Hematopoietic multipotent progenitor cell treated with erythropoietin and hydrocortisone succinate and interleukin-3 and kit ligand, for 4 days (in vitro differentiated cells): ENCODE measurements around the gene RNU2-63P.
A peak's percentile ranks its signal among the peaks of the same experiment; 100 is the strongest.
"Not testable (repeated sequence)": the region's sequence is repeated elsewhere in the genome, so short reads cannot be mapped to it uniquely, and the experiment has no call there.

Experiments
- DNase-seq: peaks from one replicate; pipeline ENCODE4 v3.0.0-alpha.2; 2015

The RNU2-63P gene

DNA sequence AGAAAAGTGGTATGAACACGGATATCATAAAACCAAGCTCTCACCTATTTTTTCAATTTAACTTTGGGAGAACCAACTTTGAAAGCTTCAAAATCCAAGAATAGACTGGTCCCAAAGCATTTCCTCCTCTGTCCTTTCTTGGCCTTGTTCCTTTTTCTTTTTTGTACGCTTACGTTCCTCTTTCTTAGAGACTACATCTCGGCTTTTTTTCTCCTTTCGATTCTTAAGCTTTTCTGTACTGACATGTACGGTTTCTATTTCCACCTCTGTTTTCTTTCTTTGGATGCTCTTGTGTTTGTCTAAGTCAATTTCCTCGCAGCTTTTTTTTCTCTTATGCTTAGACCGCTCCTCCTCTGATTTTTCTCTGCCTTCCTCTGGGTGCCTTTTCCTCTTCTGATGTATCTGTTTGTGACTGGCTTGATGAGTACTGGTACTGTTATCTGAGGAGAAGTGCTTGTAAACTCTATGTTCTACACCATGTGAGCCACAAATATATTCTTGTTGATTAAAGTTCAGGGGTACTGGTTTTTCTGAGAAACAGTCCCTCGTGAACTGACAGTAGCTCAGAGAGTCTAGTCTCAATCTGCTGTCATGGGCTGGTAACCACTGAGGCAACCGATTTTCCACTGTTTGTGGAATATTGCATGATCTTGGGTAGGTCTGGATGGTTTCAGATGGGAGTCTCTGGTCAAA, 11.5 kb upstream of the RNU2-63P start:
- peak; percentile 56 for DNase-seq

DNA sequence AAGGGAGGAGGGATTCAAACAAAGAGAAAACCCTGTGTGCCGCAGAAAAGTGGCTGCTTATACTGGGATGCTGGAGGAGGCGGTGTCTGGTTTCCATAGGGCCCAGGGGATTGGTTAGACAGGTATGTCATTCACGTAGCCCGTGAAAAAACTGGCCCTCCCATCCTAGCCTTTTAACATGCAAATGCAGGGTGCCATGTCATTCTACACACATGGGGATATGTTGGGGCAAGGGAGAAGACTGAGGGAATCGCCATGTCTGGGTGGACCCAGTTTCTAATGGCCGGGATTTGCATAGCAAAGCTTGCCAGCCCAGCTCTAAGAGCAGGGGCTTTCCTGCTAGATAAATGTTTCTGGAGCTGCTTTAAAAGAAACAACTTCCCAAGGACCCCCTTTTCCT, 8.2 kb upstream of the RNU2-63P start:
- DNase-seq = no peak

DNA sequence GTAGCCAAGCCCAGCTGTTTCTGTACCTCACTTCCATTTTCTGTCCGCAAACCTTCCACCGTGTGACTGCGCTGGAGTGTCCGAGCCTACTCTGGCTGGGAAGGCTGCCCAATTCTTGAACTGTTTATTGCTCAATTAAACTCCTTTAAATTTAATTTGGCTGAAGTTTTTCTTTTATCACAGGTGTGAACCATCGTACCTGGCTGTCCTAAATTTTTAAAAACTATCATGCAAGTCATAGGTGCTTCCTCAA, 6.2 kb upstream of the RNU2-63P start:
- DNase-seq = peak; percentile 23

DNA sequence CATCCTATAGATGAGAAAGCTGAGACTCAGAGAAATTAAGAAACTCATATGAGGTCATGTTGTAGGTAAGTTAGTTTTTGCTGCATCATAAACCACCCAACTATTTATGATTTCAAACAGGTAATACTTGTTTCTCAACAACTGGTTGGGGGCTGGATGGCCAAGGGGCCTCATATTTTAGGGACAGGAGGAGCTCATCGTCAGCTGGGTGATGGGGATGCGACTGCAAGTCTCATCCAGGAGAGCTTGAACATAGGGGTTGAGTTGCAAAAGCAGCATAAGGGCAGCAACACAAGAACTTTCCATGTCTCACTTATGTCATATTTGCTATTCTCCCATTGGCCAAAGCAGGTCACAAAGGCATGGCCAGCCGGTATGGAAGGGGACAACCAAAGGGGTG, 3.6 kb upstream of the RNU2-63P start:
- DNase-seq = no peak

DNA sequence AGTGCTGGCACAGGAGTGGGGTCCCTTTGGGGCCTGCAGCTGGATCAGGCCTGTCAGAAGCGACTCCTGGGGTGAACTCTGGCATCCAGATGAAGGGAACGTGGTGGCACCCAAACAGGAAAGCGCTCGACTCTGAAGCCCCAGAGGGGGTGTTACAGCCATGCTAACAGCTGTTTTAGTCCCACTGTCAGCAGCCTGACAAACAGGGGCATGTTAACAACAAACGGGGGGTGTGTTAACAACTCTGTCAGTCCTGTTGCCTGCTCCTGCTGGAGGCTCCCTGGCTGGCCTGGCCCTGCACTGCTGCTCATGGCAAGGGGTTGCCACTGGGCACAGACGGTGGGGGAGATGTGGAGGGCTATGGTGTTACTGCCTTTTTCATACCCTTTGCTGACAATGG, 2.6 kb upstream of the RNU2-63P start:
- DNase-seq = no peak

DNA sequence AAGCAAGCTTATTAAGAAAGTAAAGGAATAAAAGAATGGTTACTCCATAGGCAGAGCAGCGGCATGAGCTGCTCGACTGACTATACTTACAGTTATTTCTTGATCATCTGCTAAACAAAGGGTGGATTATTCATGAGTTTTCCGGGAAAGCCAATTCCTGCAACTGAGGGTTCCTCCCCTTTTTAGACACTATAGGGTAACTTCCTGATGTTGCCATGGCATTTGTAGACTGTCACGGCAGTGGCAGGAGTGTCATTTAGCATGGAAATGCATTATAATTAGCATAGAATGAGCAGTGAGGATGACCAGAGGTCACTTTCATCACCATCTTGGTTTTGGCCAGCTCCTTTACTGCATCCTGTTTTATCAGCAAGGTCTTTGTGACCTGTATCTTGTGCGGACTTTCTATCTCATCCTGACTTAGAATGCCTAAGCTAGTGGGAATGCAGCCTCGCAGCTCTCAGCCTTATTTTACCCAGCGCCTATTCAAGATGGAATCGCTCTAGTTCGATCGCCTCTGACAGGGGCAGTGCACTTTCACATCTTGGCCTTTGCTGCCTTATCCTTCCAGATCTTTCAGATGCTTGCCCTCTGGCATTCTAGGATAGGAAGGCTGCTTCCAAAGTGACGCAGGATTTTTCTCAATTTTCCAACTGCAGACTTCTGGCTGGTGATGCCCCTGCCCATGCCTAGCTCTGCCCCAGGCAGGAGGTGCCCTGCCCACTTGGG, 1.9 kb upstream of the RNU2-63P start:
- not testable (repeated sequence) for DNase-seq

DNA sequence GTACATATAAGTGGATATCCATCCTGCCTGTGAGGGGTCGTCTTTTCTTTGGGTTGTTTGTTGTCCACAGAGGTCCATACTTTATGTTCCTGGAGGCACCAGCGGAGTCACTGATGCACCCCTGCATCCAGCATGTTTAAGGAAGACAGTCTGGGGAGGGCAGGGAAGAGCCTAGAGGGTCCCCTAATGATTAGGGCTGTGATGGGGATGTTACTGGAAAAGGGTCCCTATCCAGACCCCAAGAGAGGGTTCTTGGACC, 1.4 kb upstream of the RNU2-63P start:
- not testable (repeated sequence) for DNase-seq

DNA sequence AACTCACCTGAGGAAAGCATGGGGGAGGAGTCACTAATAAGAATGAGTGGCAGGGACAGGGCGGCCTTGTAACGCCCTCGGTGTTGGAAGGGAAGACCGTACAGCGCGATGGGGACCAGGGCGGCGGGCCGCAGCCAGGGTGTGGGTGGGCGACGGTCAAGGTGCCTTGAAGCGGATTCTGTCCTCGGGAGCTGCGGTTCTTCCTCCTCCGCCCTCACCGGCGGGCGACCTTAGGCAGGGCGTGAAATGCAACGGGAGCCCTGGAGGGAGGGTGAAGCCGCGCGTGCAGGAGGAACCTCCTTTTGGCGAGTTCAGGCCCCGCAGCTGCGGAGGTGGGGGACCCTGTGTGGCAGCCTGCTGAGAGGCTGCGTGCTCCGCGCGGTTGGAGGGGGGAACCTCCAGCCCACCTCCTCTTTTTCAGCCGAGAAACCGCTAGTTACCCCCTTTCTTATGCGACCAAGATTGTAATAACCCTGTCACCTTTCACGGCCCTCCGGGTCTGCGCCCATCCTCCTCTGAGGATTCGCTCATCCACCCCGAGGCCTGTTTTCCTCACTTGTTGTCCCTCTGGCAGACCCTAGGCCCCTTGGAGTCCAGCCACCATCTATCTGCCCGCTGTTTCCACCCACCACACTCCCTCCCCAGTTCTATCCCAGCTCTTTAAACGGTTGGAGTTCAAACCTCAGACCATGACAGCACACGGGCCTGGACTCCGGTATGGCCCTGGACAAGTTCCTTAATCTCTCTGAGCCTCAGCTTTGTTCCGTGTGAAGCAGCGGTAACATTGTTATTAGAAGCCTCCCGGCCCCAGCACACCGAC, 823 bp upstream of the RNU2-63P start:
- DNase-seq = no peak

DNA sequence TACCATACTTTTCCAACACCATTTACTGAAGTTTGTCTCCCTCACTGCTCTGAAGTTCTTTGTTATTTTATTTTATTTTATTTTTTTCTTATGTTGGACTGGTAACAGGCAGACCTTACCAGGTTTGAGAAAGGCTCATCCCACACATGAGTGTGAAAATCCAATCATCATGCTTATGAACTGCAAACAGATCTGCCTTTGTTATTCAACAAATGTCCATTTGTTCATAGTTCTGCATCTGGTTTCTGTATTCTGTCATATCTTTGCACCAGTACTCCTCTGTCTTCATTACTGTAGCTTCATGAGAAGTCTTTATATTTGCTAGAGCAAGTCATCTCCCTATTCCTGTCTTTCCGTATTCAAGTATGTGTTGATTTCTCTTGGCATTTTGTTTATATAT, 5.3 kb downstream of the RNU2-63P start:
- no peak for DNase-seq

DNA sequence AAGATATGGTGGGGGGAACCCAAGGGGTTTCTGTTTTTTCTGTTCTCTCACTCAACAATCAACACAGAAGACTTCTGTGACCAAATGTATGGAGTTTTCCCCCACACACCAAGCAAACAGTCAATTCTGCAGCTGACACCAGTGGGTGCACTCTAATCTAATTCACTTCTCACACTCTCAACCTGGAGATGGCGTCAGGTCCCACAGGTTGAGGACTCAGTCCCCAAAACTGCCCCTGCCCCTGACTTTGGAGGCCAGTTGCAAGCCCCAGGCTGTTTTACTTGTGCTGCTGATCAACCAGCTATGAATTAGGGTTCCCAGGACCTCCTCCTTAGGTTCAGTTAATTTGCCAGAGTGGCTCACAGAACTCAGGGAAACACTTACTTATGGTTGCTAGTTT, 6.2 kb downstream of the RNU2-63P start:
- no peak for DNase-seq

DNA sequence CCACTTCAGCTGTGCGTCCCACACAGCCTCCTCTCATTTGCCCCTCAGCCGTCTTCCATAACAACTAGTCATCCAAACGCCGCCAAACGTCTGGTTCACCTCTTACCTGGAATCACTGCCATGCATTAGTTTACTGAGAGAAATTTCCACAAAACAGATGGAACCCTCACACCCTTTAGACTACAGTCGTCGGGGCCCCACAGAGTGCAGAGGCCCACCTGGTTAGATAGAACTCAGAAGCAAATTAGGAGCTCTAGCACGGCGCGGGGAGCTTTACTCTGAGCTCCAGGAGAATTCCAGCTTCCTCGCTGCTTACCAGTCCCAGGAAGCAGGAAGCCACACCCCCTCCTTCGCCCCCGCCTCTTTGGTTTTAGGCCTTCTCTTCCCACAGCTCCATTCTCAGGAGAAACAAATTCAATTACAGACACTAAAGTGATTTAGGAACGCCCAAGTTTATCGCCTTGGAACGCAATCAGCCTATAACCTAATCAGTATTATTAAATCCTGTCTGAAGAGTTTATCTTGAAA, 9.4 kb downstream of the RNU2-63P start:
- no peak for DNase-seq

DNA sequence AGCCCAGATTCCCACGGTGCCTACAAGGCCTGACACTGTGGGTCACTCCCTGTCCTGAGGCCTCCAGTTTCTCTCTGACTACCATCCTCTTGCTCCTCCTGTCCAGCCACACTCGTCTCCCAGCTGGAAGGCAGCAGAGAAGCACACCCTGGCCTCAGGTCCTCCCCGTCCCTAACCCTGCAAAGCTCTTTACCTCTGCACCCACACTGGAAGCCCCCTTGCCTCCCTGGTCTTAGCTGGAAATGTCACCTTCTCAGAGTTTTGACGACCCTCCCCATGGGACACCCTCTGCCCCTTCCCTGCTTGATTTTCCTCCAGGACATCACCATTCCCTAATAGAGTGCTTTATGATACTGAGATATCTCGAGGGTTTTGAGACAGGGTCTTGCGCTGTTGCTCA, 10.6 kb downstream of the RNU2-63P start:
- no peak for DNase-seq

DNA sequence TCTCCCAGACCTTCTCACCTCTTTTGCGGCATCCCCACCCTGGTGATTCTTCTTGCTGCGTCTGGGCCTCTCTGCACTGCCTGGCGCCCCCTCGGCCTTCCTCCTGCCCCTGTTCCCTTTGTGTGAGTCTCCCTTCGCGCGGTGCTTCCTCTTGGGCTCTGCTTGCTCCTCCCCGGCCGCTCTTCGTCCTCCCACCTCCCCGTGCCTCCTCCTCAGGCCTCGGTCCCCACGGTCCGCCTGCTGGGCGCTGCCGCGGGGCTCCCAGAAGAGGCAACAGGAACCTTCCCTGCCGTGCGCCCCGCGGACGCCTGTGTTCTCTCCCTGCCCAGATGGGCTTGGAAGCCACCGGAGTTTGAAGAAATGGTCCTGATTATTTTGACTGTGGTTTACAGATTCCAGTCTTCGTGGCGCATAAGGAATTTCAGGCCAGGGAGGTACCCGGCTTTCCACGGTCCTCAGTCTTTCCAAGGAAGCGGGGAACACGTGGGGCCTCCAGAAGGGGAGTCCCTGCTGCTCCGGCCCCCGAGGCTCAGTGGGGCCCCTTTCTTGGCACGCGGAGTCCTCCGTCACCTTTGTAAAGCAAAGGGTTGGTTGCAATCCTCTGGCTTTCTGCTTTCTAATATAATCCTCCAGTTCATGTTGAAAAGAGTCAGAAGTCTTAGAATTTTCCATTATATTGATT, 13.1 kb downstream of the RNU2-63P start:
- peak; percentile 25 for DNase-seq

DNA sequence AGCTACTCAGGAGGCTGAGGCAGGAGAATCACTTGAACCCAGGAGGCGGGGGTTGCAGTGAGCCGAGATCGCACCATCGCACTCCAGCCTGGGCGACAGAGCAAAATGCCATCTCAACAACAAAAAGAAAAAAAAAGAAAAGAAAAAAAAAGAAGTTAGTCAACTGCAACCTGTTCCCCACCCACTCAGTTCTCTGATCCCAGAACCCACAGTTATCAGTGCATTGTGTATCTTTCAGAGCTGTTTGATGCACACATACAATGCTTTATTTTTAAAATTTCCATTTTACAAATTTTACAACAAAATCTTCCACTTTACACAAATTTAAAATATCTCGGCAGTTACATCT, 14.0 kb downstream of the RNU2-63P start:
- no peak for DNase-seq

DNA sequence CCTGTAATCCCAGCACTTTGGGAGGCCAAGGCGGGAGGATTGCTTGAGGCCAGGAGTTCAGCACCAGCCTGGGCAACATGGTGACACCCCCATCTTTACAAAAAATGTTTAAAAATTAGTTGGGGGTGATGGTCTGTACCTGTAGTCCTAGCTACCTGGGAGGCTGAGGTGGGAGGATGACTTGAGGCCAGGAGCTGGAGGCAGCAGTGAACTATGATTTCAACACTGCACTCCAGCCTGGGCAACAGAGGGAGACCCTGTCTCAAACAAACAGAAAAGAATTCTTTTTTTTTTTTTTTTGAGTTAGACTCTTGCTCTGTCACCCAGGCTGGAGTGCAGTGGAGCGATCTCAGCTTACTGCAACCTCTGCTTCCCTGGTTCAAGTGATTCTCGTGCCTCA, 15.9 kb downstream of the RNU2-63P start:
- not testable (repeated sequence) for DNase-seq

DNA sequence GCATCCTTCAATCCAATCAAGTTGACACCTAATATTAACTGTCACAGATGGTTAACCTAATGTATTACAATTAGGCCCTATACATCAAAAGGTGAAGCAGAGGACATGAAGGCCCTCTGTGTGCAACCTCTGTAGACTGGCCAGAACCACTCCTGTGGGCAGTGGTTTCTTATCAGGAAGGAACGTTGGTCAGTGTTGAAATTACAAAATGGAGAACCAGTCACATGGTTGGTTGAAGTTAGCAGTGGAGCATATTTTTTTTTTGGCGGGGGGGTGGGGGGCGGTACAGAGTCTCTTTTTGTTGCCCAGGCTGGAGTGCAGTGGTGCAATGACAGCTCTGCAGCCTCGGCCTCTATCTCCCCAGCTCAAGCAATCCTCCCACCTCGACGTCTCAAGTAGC, 19.8 kb downstream of the RNU2-63P start:
- peak; percentile 63 for DNase-seq

DNA sequence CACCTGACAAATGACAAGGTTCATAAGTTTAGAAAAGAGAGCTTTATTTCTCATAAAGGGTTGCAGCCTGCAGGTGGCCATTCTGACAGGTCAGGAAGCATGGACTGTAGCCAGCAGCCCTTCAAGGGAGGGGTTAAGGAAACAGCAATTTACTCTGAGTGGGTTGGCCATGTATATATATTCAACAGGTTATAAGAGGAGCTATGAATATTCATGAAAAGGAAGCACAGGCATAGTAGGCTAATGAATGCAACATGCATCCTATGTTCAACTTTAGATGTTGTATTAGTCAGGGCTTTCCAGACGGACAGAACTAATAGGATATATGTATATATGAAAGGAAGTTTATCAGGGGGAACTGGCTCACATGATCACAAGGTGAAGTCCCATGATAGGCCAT, 20.6 kb downstream of the RNU2-63P start:
- no peak for DNase-seq

DNA sequence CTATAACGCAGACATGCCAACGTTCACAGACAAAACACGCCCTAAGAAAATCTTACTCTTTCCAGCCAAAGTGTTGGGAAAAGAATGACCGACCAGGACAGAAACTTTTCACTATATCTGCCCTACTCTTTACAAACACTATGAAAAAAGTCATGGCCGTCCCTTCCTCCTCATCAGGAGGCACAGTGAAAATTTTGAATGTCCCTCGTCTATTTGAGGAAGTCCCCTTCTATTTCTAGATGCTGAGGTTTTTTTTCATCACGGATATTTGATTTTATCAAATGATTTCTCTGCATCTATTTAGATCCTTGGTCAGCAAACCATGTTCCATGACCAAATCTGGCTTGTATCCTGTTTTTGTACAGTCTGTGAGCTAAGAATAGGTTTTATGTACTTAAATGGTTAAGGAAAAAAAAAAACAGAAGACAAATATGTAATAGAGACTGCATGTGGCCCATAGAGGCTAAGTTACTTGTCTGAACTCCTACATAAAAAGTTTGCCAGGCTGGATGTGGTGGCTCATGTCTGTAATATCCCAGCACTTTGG, 22.0 kb downstream of the RNU2-63P start:
- not testable (repeated sequence) for DNase-seq

DNA sequence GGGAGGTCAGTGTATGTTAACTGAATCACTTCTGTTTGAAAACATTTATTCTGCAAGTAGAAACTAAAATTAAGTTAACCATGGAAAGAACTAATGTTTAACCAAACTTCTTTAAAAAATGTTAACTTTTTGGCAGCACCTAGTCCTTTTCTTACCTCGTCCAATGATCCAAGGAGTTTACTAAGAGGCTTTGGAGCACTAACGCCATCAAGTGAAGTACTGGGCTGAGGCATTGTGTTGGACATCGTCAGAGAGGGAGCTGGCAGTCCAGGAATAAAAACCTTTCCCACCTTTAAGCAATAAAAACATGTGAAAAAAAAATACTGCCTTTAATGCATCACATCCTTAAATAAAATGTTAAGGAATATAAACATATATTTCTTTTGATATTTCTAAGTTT, 23.8 kb downstream of the RNU2-63P start:
- DNase-seq = not testable (repeated sequence)

DNA sequence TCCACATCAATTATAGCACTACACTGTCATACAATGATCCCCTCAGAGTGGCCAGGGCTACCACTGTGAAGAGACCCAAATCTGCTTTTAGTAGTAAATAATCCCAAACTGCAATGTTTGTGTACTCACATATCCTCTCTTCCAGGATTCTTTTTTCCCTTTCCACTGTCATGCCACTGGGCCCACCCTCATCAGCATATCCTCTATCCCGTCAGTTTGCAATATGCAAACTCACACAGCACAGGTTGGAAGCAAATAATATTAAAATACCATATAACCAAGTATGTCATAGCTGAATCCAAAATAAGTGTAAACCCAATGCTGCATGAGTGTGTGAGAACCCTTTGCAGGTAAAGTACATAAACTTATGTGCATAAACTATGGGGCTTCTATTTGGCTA, 28.9 kb downstream of the RNU2-63P start:
- not testable (repeated sequence) for DNase-seq

DNA sequence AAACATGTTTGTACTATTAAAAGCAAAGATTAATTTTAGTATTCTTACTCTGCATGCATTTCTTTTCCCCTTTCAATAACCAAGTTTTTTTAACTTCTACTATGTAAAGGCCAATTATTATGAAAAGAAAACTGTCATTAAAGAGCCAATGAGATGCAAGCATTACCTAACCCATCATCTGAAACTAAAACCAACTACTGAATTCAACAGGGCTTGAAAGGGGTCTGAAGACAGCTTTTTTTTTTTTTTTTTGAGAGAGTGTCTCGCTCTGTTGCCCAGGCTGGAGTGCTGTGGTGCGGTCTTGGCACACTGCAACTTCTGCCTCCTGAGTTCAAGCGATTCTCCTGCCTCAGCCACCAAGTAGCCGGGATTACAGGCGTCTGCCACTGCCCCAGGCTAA, 30.4 kb downstream of the RNU2-63P start:
- DNase-seq = not testable (repeated sequence)

DNA sequence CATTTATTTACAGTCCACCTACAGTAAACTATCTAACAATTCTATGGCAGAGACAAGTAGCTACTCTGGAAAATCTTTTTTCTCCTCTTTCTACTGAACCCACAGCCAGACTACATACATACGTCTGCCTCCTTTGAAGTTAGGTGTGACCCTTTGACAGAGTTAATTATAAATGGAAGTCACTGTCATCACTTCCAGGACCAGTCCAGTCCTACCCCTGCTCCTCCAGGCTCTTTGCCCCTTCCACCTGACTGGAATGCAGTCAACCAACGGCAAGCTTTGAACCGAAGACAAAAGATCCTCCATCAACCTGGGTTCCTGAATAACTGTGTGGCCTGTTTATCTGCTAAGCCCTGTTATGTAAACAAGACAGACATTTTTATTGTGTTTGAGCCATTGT, 35.2 kb downstream of the RNU2-63P start:
- not testable (repeated sequence) for DNase-seq

DNA sequence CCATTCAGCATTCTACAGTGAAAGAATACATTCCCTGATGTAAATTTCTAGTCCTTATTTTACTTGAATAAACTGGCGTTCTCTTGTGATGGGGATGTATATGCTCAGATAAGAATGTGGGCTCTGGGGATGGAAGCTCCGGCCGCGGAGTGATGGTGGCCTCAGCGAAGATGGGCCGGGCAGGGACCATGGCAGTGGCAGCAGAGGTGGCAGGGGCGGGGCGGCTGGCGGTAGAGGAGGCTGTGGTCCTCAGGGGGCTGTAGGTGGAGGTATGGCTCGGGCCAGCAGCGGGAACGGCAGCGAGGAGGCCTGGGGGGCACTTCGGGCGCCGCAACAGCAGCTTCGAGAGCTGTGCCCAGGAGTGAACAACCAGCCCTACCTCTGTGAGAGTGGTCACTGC, 44.0 kb downstream of the RNU2-63P start:
- DNase-seq = not testable (repeated sequence)
